ENCODE data around the gene DNTT.

The DNTT gene

GRCh38 chr10:96377816-96378294 lies 73.6 kb downstream of the DNTT start:
- DNase-seq (ENCODE audit: low read depth in 2 of 2) = no peak

GRCh38 chr10:96378741-96379140 lies 74.5 kb downstream of the DNTT start:
- no peak for DNase-seq (ENCODE audit: low read depth in 2 of 2)

- no peak for DNase-seq (ENCODE audit: low read depth in 2 of 2)
Observed at GRCh38 chr10:96379758-96380157, 75.5 kb downstream of the DNTT start.

GRCh38 chr10:96380821-96381220 lies 76.6 kb downstream of the DNTT start:
- DNase-seq (ENCODE audit: low read depth in 2 of 2) = no peak

GRCh38 chr10:96384506-96384905 lies 80.3 kb downstream of the DNTT start:
- DNase-seq (ENCODE audit: low read depth in 2 of 2) = no peak

GRCh38 chr10:96387161-96387560 lies 82.9 kb downstream of the DNTT start:
- no peak for DNase-seq (ENCODE audit: low read depth in 2 of 2)

DNA sequence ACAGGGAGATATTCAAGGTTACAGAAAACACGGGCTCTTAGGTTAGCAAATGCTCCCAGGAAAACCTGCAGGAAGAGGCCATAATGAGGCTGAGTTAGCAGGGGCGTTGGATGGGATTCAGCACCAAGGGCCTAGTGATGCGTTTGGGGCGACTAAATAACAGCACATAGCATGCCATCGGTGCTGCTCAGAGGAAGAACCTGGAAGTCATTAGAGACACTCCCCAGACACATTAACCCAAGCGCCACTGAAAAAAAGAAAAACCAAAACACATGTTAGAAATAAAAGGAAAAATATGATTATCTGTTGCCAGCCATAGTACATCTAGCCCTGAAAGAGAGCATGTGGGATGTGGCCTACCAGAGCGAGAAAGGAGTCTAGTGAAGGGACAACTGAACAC lies 83.4 kb downstream of the DNTT start:
- no peak for DNase-seq (ENCODE audit: low read depth in 2 of 2)
